ENCODE measurements around the gene UBXN4.

DNA sequence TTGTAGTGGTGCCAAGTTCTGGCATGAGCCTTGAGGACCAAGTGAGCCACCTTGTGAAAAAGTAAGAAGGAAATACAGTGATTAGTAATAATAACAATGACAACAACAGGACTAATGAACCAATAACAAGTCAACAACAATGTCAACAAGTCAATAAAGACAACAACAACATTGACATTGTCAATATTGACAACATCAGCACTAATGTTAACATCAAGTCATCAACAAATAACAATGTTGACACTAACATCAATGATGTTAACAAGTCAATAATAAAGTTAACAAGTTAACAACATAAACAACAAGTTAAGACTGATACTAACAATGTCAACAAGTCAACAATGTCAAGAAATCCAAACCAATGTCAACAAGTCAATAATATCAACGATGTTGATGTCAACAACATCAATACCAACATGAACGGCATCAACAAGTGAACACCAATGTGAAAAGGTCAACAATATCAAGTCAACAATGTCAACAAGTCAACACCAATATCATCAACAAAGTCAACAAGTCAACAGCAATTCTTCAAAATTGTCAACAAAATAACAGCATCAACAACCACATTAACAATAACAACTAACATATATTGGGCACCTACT lies 71.4 kb downstream of the UBXN4 start:
- TF ChIP-seq TMF1 (CRISPR knock-in tag; IDR thresholded peaks at IDR 0.05; ENCODE audit: low read depth), result no peak
- TF ChIP-seq ARNTL (CRISPR knock-in tag; IDR thresholded peaks at IDR 0.05), result no peak
- no peak for TF ChIP-seq ZNF121 (CRISPR knock-in tag; IDR thresholded peaks at IDR 0.05)
- no peak for TF ChIP-seq FOXK2 (IDR thresholded peaks at IDR 0.05)

Measured in HepG2 (cell line).